ENCODE data around the gene TNFRSF17. TPM values are rescaled to one million over a fixed set of nuclear protein-coding genes. Genes with fewer than 3 reads are reported as not detected.

Gene TNFRSF17
- total and polyA plus RNA-seq, 9 of the 15 experiments (the other 6 are each of a cell fraction or from before 2014, with no cell fraction given): not detected

DNA sequence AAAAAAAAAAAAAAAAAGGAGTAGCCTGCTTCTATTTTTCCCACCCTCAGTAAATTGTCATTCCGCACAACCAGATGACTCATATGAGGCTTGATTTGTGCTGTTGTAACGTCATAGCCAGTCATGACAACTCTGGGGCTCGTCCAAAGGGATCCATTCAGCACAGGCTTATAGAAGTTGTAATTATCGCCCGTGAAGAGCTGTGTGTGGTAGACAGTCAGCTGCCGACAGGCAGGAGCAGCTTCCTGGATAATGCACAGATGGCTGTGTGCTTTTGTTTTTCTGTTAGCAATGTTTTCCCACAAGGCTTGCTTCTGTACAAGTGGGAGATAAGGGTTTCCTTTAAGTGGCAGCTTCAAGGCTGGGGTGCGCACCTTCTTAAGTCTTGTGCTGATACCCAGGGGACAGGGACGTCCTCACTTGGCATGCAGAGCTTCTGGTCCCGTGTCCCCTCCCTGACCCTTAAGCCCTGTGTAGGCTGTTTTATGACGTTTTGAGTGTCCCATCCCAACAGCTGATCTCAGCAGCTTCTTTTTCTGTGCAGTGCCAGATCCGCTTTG is 37.5 kb downstream of the TNFRSF17 start (continued):
- TF ChIP-seq, protein P1, sequence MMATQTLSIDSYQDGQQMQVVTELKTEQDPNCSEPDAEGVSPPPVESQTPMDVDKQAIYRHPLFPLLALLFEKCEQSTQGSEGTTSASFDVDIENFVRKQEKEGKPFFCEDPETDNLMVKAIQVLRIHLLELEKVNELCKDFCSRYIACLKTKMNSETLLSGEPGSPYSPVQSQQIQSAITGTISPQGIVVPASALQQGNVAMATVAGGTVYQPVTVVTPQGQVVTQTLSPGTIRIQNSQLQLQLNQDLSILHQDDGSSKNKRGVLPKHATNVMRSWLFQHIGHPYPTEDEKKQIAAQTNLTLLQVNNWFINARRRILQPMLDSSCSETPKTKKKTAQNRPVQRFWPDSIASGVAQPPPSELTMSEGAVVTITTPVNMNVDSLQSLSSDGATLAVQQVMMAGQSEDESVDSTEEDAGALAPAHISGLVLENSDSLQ (IDR thresholded peaks at IDR 0.05): peak; percentile 47
- TF ChIP-seq SMAD2 (IDR thresholded peaks at IDR 0.05; ENCODE audit: low read depth, low read length) (no peak), PHF20 (IDR thresholded peaks at IDR 0.05; ENCODE audit: partially characterized antibody) (no peak), DPF2 (IDR thresholded peaks at IDR 0.05) (peak; percentile 43; the same call in 1 of the 2 replicates), NFYB (IDR thresholded peaks at IDR 0.05; ENCODE audit: extremely low read depth, insufficient read length) (no peak), ZNF239 (CRISPR knock-in tag; IDR thresholded peaks at IDR 0.05) (no peak), TAF15 (IDR thresholded peaks at IDR 0.05; ENCODE audit: low read depth, low read length) (no peak), BACH1 (tag; IDR thresholded peaks at IDR 0.05) (no peak), COPS2 (conservative IDR thresholded peaks at IDR 0.05) (no peak), ETV5 (CRISPR knock-in tag; IDR thresholded peaks at IDR 0.05; ENCODE audit: low read depth) (no peak), TAF7 (tag; IDR thresholded peaks at IDR 0.05) (no peak), CBFA2T2 (conservative IDR thresholded peaks at IDR 0.05) (peak; percentile 46; the same call in 1 of the 2 replicates), DMBX1 (CRISPR knock-in tag; IDR thresholded peaks at IDR 0.05; ENCODE audit: borderline replicate concordance) (no peak), ZNF212 (CRISPR knock-in tag; IDR thresholded peaks at IDR 0.05) (no peak), ZNF354B (CRISPR knock-in tag; IDR thresholded peaks at IDR 0.05) (no peak), MTA1 (IDR thresholded peaks at IDR 0.05; ENCODE audit: borderline replicate concordance) (no peak), JUN (IDR thresholded peaks at IDR 0.05; ENCODE audit: borderline replicate concordance, low read depth, low read length) (peak; percentile 81), JUN (CRISPR knock-in tag; IDR thresholded peaks at IDR 0.05; ENCODE audit: borderline replicate concordance) (no peak), RAD21 (CRISPR knock-in tag; conservative IDR thresholded peaks at IDR 0.05 in 1 of 2, IDR thresholded peaks at IDR 0.05 in 1 of 2) (no peak), ADNP (tag; IDR thresholded peaks at IDR 0.05) (0 out of 2 replicates have a peak, but pooled peaks have one; percentile 37), ZNF134 (CRISPR knock-in tag; conservative IDR thresholded peaks at IDR 0.05) (no peak)
- TF ChIP-seq, protein P2, sequence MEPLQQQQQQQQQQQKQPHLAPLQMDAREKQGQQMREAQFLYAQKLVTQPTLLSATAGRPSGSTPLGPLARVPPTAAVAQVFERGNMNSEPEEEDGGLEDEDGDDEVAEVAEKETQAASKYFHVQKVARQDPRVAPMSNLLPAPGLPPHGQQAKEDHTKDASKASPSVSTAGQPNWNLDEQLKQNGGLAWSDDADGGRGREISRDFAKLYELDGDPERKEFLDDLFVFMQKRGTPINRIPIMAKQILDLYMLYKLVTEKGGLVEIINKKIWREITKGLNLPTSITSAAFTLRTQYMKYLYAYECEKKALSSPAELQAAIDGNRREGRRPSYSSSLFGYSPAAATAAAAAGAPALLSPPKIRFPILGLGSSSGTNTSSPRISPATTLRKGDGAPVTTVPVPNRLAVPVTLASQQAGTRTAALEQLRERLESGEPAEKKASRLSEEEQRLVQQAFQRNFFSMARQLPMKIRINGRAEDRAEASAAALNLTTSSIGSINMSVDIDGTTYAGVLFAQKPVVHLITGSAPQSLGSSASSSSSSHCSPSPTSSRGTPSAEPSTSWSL (CRISPR knock-in tag; IDR thresholded peaks at IDR 0.05; ENCODE audit: borderline replicate concordance): no peak
- TF ChIP-seq, protein P3, sequence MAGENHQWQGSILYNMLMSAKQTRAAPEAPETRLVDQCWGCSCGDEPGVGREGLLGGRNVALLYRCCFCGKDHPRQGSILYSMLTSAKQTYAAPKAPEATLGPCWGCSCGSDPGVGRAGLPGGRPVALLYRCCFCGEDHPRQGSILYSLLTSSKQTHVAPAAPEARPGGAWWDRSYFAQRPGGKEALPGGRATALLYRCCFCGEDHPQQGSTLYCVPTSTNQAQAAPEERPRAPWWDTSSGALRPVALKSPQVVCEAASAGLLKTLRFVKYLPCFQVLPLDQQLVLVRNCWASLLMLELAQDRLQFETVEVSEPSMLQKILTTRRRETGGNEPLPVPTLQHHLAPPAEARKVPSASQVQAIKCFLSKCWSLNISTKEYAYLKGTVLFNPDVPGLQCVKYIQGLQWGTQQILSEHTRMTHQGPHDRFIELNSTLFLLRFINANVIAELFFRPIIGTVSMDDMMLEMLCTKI (IDR thresholded peaks at IDR 0.05; ENCODE audit: partially characterized antibody): no peak
- TF ChIP-seq, protein P4, sequence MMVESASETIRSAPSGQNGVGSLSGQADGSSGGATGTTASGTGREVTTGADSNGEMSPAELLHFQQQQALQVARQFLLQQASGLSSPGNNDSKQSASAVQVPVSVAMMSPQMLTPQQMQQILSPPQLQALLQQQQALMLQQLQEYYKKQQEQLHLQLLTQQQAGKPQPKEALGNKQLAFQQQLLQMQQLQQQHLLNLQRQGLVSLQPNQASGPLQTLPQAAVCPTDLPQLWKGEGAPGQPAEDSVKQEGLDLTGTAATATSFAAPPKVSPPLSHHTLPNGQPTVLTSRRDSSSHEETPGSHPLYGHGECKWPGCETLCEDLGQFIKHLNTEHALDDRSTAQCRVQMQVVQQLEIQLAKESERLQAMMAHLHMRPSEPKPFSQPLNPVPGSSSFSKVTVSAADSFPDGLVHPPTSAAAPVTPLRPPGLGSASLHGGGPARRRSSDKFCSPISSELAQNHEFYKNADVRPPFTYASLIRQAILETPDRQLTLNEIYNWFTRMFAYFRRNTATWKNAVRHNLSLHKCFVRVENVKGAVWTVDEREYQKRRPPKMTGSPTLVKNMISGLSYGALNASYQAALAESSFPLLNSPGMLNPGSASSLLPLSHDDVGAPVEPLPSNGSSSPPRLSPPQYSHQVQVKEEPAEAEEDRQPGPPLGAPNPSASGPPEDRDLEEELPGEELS (CRISPR knock-in tag; IDR thresholded peaks at IDR 0.05; ENCODE audit: borderline replicate concordance): no peak

All from K562 (cell line).